B cell (primary cell): Measurements from ENCODE around the gene PARD6G.

Experiments
- CTCF ChIP-seq: fragments of 200-600 bp; IDR thresholded peaks from one replicate; pipeline ENCODE4 v1.8.0; 2022; ENCODE audit warnings: antibody characterized with exemption, mild to moderate bottlenecking
- EZH2 ChIP-seq: IDR thresholded peaks from 2 replicates; pipeline ENCODE4 v1.6.1; 2012; ENCODE audit warnings: borderline replicate concordance, low read depth, mild to moderate bottlenecking, moderate library complexity, low read length; ENCODE audit not compliant: insufficient read depth, poor library complexity, severe bottlenecking

GRCh38 chr18:80108121-80108536 is 139.2 kb downstream of the PARD6G start:
- no peak for TF ChIP-seq CTCF
- TF ChIP-seq EZH2, result no peak
